Neural cell (in vitro differentiated cells): Measurements from ENCODE around the gene ADAMTSL4. TPM values are rescaled to one million over a fixed set of nuclear protein-coding genes. Genes with fewer than 3 reads are reported as not detected.
"Not testable (repeated sequence)": the region's sequence is repeated elsewhere in the genome, so short reads cannot be mapped to it uniquely, and the experiment has no call there.

ENCODE experiments used
- H2AFZ ChIP-seq: fragments of 200-600, 300-800 bp; sonication (generic), shearing (Covaris generic); 2 replicates; pipeline ENCODE4 v1.6.0; 2014; ENCODE audit warnings: low read depth, mild to moderate bottlenecking, antibody characterized with exemption, low read length, moderate library complexity
- H3F3A ChIP-seq: fragments of 200-600 bp; shearing (Covaris generic); 2 replicates; pipeline ENCODE4 v1.6.1; 2016; ENCODE audit warnings: mild to moderate bottlenecking, moderate library complexity, mixed read lengths, antibody characterized with exemption, low read length; ENCODE audit not compliant: insufficient read depth, poor library complexity, severe bottlenecking
- H3K27ac ChIP-seq: fragments of 200-600, 300-800 bp; sonication (generic), shearing (Covaris generic); 2 replicates; pipeline ENCODE4 v1.5.1; 2014; ENCODE audit warnings: mild to moderate bottlenecking, low read length, moderate library complexity
- H3K27me3 ChIP-seq: fragments of 300-800, 200-600 bp; sonication (generic), shearing (Covaris generic); 2 replicates; pipeline ENCODE4 v1.6.0; 2014; ENCODE audit warnings: mild to moderate bottlenecking, low read depth, low read length, moderate library complexity; ENCODE audit not compliant: insufficient read depth
- H3K36me3 ChIP-seq: fragments of 300-800, 200-600 bp; sonication (generic), shearing (Covaris generic); 2 replicates; pipeline ENCODE4 v1.5.1; 2014; ENCODE audit warnings: mild to moderate bottlenecking, antibody characterized with exemption, low read length, moderate library complexity; ENCODE audit not compliant: insufficient read depth
- H3K4me2 ChIP-seq: fragments of 300-800, 200-600 bp; sonication (generic), shearing (Covaris generic); 2 replicates; pipeline ENCODE4 v1.6.0; 2014; ENCODE audit warnings: mild to moderate bottlenecking, low read length
- H3K4me3 ChIP-seq: fragments of 300-800, 200-600 bp; sonication (generic), shearing (Covaris generic); 2 replicates; pipeline ENCODE4 v1.5.1; 2014; ENCODE audit warnings: mild to moderate bottlenecking, low read length, moderate library complexity
- H3K79me2 ChIP-seq: fragments of 200-600 bp; shearing (Covaris generic); replicated peaks from 2 replicates; pipeline ENCODE4 v1.6.0; 2014; ENCODE audit warnings: mild to moderate bottlenecking, low read length, moderate library complexity; ENCODE audit not compliant: insufficient read depth
- H3K9ac ChIP-seq: fragments of 300-800, 200-600 bp; sonication (generic), shearing (Covaris generic); 2 replicates; pipeline ENCODE4 v1.6.1; 2016; ENCODE audit warnings: mild to moderate bottlenecking, low read length, mixed read lengths
- H3K9me2 ChIP-seq: fragments of 200-600 bp; shearing (Covaris generic); 2 replicates; pipeline ENCODE4 v1.6.1; 2016; ENCODE audit warnings: mild to moderate bottlenecking, low read length, mixed read lengths; ENCODE audit not compliant: insufficient read depth
- H3K9me3 ChIP-seq: fragments of 200-600, 300-800 bp; sonication (generic), shearing (Covaris generic); 2 replicates; pipeline ENCODE4 v1.6.1; 2016; ENCODE audit warnings: mild to moderate bottlenecking, mixed run types, low read length, moderate library complexity, mixed read lengths
- H4K20me1 ChIP-seq: fragments of 200-600 bp; shearing (Covaris generic); 2 replicates; pipeline ENCODE4 v1.6.1; 2016; ENCODE audit warnings: mild to moderate bottlenecking, mixed run types; ENCODE audit not compliant: insufficient read depth
- EP300 ChIP-seq: fragments of 450-650 bp; conservative IDR thresholded peaks from 2 replicates; pipeline ENCODE4 v1.6.1; 2014; ENCODE audit warnings: antibody characterized with exemption, mild to moderate bottlenecking, moderate library complexity; ENCODE audit not compliant: poor library complexity, severe bottlenecking
- EZH2 ChIP-seq: fragments of 200-600, 300-800 bp; shearing (Covaris generic), sonication (generic); IDR thresholded peaks from 2 replicates; pipeline ENCODE4 v1.6.1; 2014; ENCODE audit warnings: antibody characterized with exemption, low read length, borderline replicate concordance, mild to moderate bottlenecking; ENCODE audit not compliant: insufficient read depth, poor library complexity, severe bottlenecking
- MXI1 ChIP-seq: fragments of 450-650 bp; conservative IDR thresholded peaks from 2 replicates; pipeline ENCODE4 v1.6.1; 2014; ENCODE audit warnings: antibody characterized with exemption, mild to moderate bottlenecking; ENCODE audit not compliant: poor library complexity, severe bottlenecking
- POLR2AphosphoS5 ChIP-seq: IDR thresholded peaks from 2 replicates; pipeline ENCODE4 v1.6.1; 2012
- SMC3 ChIP-seq: fragments of 450-650 bp; conservative IDR thresholded peaks from 2 replicates; pipeline ENCODE4 v1.6.1; 2014; ENCODE audit warnings: antibody characterized with exemption, mild to moderate bottlenecking, moderate library complexity; ENCODE audit not compliant: poor library complexity
- TAF1 ChIP-seq: IDR thresholded peaks from 2 replicates; pipeline ENCODE4 v1.6.1; 2012; ENCODE audit warnings: low read depth
- polyA plus RNA-seq: library from polyadenylated mRNA; depleted of rRNA; stranded (reverse); fragments of >200 nt; gene quantifications from 2 replicates; pipeline ENCODE4 v1.2.3, GENCODE V29; 2014
- TF ChIP-seq, protein P1 (sequence below): IDR thresholded peaks from 2 replicates; pipeline ENCODE4 v1.6.1; 2012; ENCODE audit warnings: borderline replicate concordance

ADAMTSL4 gene
- polyA plus RNA-seq, 1 donor from 2014 or later = not detected

- Histone ChIP-seq H3K4me3 (peak within 1 kb of the TSS; percentile 100), H2AFZ (peak within 1 kb of the TSS; percentile 30), H3K9me3 (no peaks in the 10 kb centered on the region)
Observed at GRCh38 chr1:150579110-150579944, 30.1 kb downstream of the ADAMTSL4 start, which contains the start of gene MCL1. Gene MCL1, minus strand, starts transcription at chr1:150579610. Its CDS starts 80 bp downstream, at chr1:150579530.

GRCh38 chr1:150579945-150580642 lies 30.9 kb downstream of the ADAMTSL4 start:
- TF ChIP-seq SMC3 = no peak
- TF ChIP-seq MXI1 = peak; percentile 18
- peak overlapping the region; percentile 100 for H3K27ac ChIP-seq
- H3K36me3 ChIP-seq = peaks cover 16% of the 10 kb centered on the region
- H3K9me3 ChIP-seq = no peaks in the 10 kb centered on the region
- H3K27me3 ChIP-seq = no peaks in the 10 kb centered on the region
- H3K9me2 ChIP-seq = no peaks in the 10 kb centered on the region
- H4K20me1 ChIP-seq = peaks cover 21% of the 10 kb centered on the region
- peaks cover 39% of the 10 kb centered on the region for H3K79me2 ChIP-seq
- peak overlapping the region; percentile 100 for H3K9ac ChIP-seq
- H3F3A ChIP-seq = peaks cover 9% of the 10 kb centered on the region
- peak overlapping the region; percentile 100 for H3K4me3 ChIP-seq
- H2AFZ ChIP-seq = peak overlapping the region; percentile 30
- peak overlapping the region; percentile 90 for H3K4me2 ChIP-seq

More at GRCh38 chr1:150579110-150579944, 30.1 kb downstream of the ADAMTSL4 start, which contains the start of gene MCL1:
- Histone ChIP-seq H3K79me2 (peaks cover 47% of the 10 kb centered on the region), H3F3A (peaks cover 9% of the 10 kb centered on the region), H3K9me2 (no peaks in the 10 kb centered on the region), H3K27ac (peak within 1 kb of the TSS; percentile 100), H3K4me2 (peak within 1 kb of the TSS; percentile 90), H4K20me1 (peaks cover 27% of the 10 kb centered on the region), H3K9ac (peak within 1 kb of the TSS; percentile 100), H3K27me3 (no peaks in the 10 kb centered on the region), H3K36me3 (peaks cover 16% of the 10 kb centered on the region)
- TF ChIP-seq EP300 (peak; percentile 84), MXI1 (peak; percentile 25), EZH2 (no peak), TAF1 (peak; percentile 96), POLR2AphosphoS5 (peak; percentile 92), SMC3 (no peak)
- TF ChIP-seq, protein P1, sequence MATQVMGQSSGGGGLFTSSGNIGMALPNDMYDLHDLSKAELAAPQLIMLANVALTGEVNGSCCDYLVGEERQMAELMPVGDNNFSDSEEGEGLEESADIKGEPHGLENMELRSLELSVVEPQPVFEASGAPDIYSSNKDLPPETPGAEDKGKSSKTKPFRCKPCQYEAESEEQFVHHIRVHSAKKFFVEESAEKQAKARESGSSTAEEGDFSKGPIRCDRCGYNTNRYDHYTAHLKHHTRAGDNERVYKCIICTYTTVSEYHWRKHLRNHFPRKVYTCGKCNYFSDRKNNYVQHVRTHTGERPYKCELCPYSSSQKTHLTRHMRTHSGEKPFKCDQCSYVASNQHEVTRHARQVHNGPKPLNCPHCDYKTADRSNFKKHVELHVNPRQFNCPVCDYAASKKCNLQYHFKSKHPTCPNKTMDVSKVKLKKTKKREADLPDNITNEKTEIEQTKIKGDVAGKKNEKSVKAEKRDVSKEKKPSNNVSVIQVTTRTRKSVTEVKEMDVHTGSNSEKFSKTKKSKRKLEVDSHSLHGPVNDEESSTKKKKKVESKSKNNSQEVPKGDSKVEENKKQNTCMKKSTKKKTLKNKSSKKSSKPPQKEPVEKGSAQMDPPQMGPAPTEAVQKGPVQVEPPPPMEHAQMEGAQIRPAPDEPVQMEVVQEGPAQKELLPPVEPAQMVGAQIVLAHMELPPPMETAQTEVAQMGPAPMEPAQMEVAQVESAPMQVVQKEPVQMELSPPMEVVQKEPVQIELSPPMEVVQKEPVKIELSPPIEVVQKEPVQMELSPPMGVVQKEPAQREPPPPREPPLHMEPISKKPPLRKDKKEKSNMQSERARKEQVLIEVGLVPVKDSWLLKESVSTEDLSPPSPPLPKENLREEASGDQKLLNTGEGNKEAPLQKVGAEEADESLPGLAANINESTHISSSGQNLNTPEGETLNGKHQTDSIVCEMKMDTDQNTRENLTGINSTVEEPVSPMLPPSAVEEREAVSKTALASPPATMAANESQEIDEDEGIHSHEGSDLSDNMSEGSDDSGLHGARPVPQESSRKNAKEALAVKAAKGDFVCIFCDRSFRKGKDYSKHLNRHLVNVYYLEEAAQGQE = peak; percentile 77

DNA sequence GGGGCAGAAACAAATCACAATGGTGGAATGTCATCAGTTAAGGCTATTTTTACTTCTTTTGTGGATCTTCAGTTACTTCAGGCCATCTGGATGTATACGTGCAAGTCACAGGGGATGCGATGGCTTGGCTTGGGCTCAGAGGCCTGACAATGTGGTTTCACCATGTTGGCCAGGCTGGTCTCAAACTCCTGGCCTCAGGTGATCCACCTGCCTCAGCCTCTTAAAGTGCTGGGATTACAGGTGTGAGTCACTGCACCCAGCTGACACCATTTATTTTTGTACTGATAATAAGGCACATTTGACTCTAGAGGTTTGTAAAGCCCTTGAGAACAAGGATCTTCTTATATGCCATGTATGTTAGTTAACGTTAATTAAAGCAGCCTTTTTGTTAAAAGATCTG lies 31.8 kb downstream of the ADAMTSL4 start:
- H3K9ac ChIP-seq, H2AFZ ChIP-seq, H3K36me3 ChIP-seq, H3F3A ChIP-seq, H3K27ac ChIP-seq, H3K4me3 ChIP-seq, H3K27me3 ChIP-seq, H3K9me3 ChIP-seq, H3K4me2 ChIP-seq, H3K9me2 ChIP-seq: not testable (repeated sequence)
- Histone ChIP-seq H4K20me1 (peaks cover 13% of the 10 kb centered on the region), H3K79me2 (peaks cover 30% of the 10 kb centered on the region)

DNA sequence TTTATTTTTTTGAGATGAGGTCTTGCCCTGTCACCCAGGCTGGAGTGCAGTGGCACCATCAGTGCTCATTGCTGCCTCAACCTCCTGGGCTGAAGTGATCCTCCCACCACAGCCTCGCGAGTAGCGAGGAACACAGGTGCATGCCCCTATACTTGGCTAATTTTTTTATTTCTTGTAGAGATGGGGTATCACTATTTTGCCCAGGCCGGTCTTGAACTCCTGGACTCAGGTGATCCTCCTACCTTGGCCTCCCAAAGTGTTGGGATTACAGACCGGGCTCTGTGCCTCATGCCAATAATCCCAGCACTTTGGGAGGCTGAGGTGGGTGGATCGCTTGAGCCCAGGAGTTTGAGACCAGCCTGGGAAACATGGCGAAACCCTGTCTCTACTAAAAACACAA lies 32.2 kb downstream of the ADAMTSL4 start:
- H3K4me2 ChIP-seq, H3K36me3 ChIP-seq, H3F3A ChIP-seq, H3K9me3 ChIP-seq, H2AFZ ChIP-seq, H4K20me1 ChIP-seq, H3K27me3 ChIP-seq, H3K4me3 ChIP-seq, H3K27ac ChIP-seq, H3K9me2 ChIP-seq, H3K9ac ChIP-seq: not testable (repeated sequence)
- H3K79me2 ChIP-seq = peaks cover 25% of the 10 kb centered on the region

- H3K4me3 ChIP-seq, H3F3A ChIP-seq, H3K27me3 ChIP-seq, H4K20me1 ChIP-seq, H3K9ac ChIP-seq, H3K27ac ChIP-seq, H3K4me2 ChIP-seq, H3K36me3 ChIP-seq, H2AFZ ChIP-seq, H3K9me2 ChIP-seq, H3K9me3 ChIP-seq: not testable (repeated sequence)
- H3K79me2 ChIP-seq = peaks cover 20% of the 10 kb centered on the region
Observed at GRCh38 chr1:150581962-150582361, 32.8 kb downstream of the ADAMTSL4 start.
